Measurements from ENCODE around the gene TMEM44.

The TMEM44 gene

GRCh38 chr3:194622621-194623340 lies 10.4 kb downstream of the TMEM44 start:
- H3K9ac ChIP-seq (ENCODE audit: low read length): no peak overlapping the region
- TF ChIP-seq CTCF (IDR thresholded peaks at IDR 0.05; ENCODE audit: low read depth, low read length): no peak
- no peak for TF ChIP-seq EZH2phosphoT487 (IDR thresholded peaks at IDR 0.05; ENCODE audit: low read depth)
- no peak overlapping the region for H3K4me3 ChIP-seq (ENCODE audit: low read length)
- no peaks in the 10 kb centered on the region for H3K4me1 ChIP-seq (ENCODE audit: low read length)
- no peaks in the 10 kb centered on the region for H3K27me3 ChIP-seq (ENCODE audit: low read depth, low read length)
- H2AFZ ChIP-seq (ENCODE audit: low read depth, low read length): no peak overlapping the region
- no peaks in the 10 kb centered on the region for H3K79me2 ChIP-seq (ENCODE audit: low read length)
- H3K36me3 ChIP-seq (replicated peaks; ENCODE audit: low read depth, low read length): peaks cover 3% of the 10 kb centered on the region
- H3K9me3 ChIP-seq (ENCODE audit: insufficient read depth, low read length): no peaks in the 10 kb centered on the region
- no peak overlapping the region for H3K27ac ChIP-seq (ENCODE audit: low read length)
- no peak overlapping the region for H3K4me2 ChIP-seq (ENCODE audit: low read length)
- no peaks in the 10 kb centered on the region for H4K20me1 ChIP-seq (ENCODE audit: insufficient read depth, low read length)

GRCh38 chr3:194621947-194622346 lies 11.3 kb downstream of the TMEM44 start:
- no peak overlapping the region for H3K9ac ChIP-seq (ENCODE audit: low read length)
- no peak overlapping the region for H3K27ac ChIP-seq (ENCODE audit: low read length)
- no peaks in the 10 kb centered on the region for H4K20me1 ChIP-seq (ENCODE audit: insufficient read depth, low read length)
- no peaks in the 10 kb centered on the region for H3K9me3 ChIP-seq (ENCODE audit: insufficient read depth, low read length)
- TF ChIP-seq CTCF (IDR thresholded peaks at IDR 0.05; ENCODE audit: low read depth, low read length): no peak
- no peak for TF ChIP-seq EZH2phosphoT487 (IDR thresholded peaks at IDR 0.05; ENCODE audit: low read depth)
- H3K36me3 ChIP-seq (replicated peaks; ENCODE audit: low read depth, low read length): peaks cover 3% of the 10 kb centered on the region
- H3K4me3 ChIP-seq (ENCODE audit: low read length): no peak overlapping the region
- no peaks in the 10 kb centered on the region for H3K79me2 ChIP-seq (ENCODE audit: low read length)
- no peak overlapping the region for H2AFZ ChIP-seq (ENCODE audit: low read depth, low read length)
- no peaks in the 10 kb centered on the region for H3K27me3 ChIP-seq (ENCODE audit: low read depth, low read length)
- no peak overlapping the region for H3K4me2 ChIP-seq (ENCODE audit: low read length)
- H3K4me1 ChIP-seq (ENCODE audit: low read length): no peaks in the 10 kb centered on the region

- Histone ChIP-seq H3K9ac (ENCODE audit: low read length) (no peak overlapping the region), H3K9me3 (ENCODE audit: insufficient read depth, low read length) (no peaks in the 10 kb centered on the region), H3K4me3 (ENCODE audit: low read length) (no peak overlapping the region), H3K36me3 (replicated peaks; ENCODE audit: low read depth, low read length) (no peaks in the 10 kb centered on the region), H3K27me3 (ENCODE audit: low read depth, low read length) (no peaks in the 10 kb centered on the region), H3K79me2 (ENCODE audit: low read length) (no peaks in the 10 kb centered on the region), H4K20me1 (ENCODE audit: insufficient read depth, low read length) (no peaks in the 10 kb centered on the region), H3K27ac (ENCODE audit: low read length) (no peak overlapping the region), H2AFZ (ENCODE audit: low read depth, low read length) (no peak overlapping the region), H3K4me2 (ENCODE audit: low read length) (no peak overlapping the region), H3K4me1 (ENCODE audit: low read length) (no peaks in the 10 kb centered on the region)
- TF ChIP-seq EZH2phosphoT487 (IDR thresholded peaks at IDR 0.05; ENCODE audit: low read depth) (no peak), CTCF (IDR thresholded peaks at IDR 0.05; ENCODE audit: low read depth, low read length) (no peak)
Measured at GRCh38 chr3:194620196-194620595, 13.0 kb downstream of the TMEM44 start.

- no peak overlapping the region for H3K9ac ChIP-seq (ENCODE audit: low read length)
- H3K9me3 ChIP-seq (ENCODE audit: insufficient read depth, low read length): no peaks in the 10 kb centered on the region
- no peak overlapping the region for H3K4me3 ChIP-seq (ENCODE audit: low read length)
- H4K20me1 ChIP-seq (ENCODE audit: insufficient read depth, low read length): no peaks in the 10 kb centered on the region
- H3K27me3 ChIP-seq (ENCODE audit: low read depth, low read length): no peaks in the 10 kb centered on the region
- H2AFZ ChIP-seq (ENCODE audit: low read depth, low read length): no peak overlapping the region
- no peaks in the 10 kb centered on the region for H3K4me1 ChIP-seq (ENCODE audit: low read length)
- H3K4me2 ChIP-seq (ENCODE audit: low read length): no peak overlapping the region
- no peaks in the 10 kb centered on the region for H3K36me3 ChIP-seq (replicated peaks; ENCODE audit: low read depth, low read length)
- no peaks in the 10 kb centered on the region for H3K79me2 ChIP-seq (ENCODE audit: low read length)
- no peak overlapping the region for H3K27ac ChIP-seq (ENCODE audit: low read length)
- TF ChIP-seq EZH2phosphoT487 (IDR thresholded peaks at IDR 0.05; ENCODE audit: low read depth) (no peak), CTCF (IDR thresholded peaks at IDR 0.05; ENCODE audit: low read depth, low read length) (no peak)
Measured at GRCh38 chr3:194619741-194620140, 13.5 kb downstream of the TMEM44 start.
